ENCODE results near the gene KDM4B. TPM values are rescaled to one million over a fixed set of nuclear protein-coding genes. Genes with fewer than 3 reads are reported as not detected.

Gene KDM4B
- total and polyA plus RNA-seq, 12 donors: 12.4 to 35.8 (median 30.3) TPM

DNA sequence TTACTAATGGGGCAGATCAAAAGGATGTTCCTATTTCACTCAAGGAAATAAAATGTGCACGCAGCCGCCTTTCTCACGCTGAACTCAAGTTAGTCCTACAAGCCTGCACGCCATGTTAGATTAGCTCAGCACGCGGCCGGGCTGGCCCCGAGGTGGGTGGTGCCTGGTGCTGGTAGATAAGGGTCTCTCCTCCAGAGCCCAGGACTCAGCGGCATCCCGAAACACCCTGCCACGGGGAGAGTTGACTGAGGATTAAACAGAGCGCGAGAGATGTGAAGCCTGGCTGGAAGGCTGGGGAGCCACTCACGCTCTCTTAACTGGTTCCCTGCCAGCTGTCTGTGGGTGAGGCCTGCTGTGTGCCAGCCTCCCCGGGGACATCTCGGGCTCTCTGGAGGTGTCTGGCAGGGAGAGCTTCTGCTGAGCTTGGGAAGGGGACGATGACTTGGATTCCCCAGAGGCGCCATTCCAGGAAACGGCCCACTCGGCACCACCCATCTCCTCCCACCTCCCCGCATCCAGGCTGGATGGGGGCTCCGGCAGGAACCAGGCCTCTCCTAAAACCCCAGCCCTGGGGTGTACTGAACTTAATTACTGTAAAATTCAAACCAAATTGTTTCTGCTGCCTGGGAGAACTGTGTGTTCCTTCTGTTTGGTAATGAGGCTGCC, 122.2 kb downstream of the KDM4B start:
- WGBS, 2 donors: 15 to 28% methylated on average over 22 of the region's 22 CpGs
- H3K4me3 ChIP-seq: no peak overlapping the region

DNA sequence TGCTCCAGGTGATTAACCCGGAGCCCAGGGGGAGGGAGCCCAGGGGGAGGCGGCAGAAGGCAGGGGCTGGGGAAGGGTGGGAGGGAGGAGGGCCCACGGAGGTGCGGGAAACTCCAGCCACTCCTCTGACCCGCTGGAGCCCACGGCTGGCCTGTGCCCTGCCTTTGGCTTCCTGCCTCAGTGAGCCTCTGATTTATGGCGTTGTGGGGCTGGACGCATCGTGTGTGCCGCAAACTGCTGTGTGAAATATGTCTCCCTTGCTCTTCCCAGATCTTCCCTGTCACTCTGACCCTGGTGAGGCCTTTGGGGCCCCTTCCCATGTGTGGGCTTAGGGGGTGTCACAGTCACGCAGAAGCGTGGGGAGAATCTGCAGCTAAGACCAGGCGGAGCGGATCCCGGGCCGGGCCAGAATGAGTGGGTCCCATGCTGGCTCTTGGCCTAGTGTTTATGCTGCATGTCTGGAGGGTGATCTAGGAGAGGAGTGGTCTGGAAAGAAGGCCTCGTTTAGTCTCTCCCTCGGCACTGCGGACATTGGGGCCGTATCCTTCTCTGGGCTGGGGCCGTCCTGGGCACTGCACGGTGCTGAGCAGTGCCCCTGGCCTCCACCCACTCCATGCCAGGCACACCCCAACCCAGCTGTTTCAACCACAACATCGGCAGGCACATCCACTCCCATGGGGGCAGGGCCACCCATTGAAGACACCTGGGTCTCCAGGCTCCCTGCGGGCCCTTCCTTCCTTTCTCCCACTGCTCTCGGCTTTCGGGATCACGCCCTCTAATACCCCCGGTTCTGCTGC, 123.0 kb downstream of the KDM4B start:
- ATAC-seq (peak in 2 of 8 donors; percentile 2 to 16), DNase-seq (no peak)
- peaks cover 29 to 39% (median 35%) of the 10 kb centered on the region in 9 donors for H3K4me1 ChIP-seq
- 72 to 77% methylated on average over 28 of the region's 28 CpGs for WGBS, 2 donors
- TF ChIP-seq, protein P1, sequence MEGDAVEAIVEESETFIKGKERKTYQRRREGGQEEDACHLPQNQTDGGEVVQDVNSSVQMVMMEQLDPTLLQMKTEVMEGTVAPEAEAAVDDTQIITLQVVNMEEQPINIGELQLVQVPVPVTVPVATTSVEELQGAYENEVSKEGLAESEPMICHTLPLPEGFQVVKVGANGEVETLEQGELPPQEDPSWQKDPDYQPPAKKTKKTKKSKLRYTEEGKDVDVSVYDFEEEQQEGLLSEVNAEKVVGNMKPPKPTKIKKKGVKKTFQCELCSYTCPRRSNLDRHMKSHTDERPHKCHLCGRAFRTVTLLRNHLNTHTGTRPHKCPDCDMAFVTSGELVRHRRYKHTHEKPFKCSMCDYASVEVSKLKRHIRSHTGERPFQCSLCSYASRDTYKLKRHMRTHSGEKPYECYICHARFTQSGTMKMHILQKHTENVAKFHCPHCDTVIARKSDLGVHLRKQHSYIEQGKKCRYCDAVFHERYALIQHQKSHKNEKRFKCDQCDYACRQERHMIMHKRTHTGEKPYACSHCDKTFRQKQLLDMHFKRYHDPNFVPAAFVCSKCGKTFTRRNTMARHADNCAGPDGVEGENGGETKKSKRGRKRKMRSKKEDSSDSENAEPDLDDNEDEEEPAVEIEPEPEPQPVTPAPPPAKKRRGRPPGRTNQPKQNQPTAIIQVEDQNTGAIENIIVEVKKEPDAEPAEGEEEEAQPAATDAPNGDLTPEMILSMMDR (IDR thresholded peaks at IDR 0.05): no peak
- no peak overlapping the region for H3K4me3 ChIP-seq
- intact Hi-C loops (cut with DNase I): loop anchor here in 1 of 10 donors (5.0 kb wide), 1 partner anchor 35 kb away; no protein-coding TSS in a partner anchor
- H3K9me3 ChIP-seq: no peaks in the 10 kb centered on the region
- no peaks in the 10 kb centered on the region for H3K27me3 ChIP-seq
- H3K27ac ChIP-seq: peak overlapping the region in 8 of 10 donors; percentile 6 to 88 (median 66)
- H3K36me3 ChIP-seq: peaks cover 0 to 37% (median 6%) of the 10 kb centered on the region in 9 donors

More for the DNA sequence above, 122.2 kb downstream of the KDM4B start:
- TF ChIP-seq, protein P1 (IDR thresholded peaks at IDR 0.05): no peak
- peaks cover 29 to 39% (median 35%) of the 10 kb centered on the region in 9 donors for H3K4me1 ChIP-seq
- peak overlapping the region; percentile 6 to 85 (median 50) for H3K27ac ChIP-seq
- intact Hi-C loops (cut with DNase I): loop anchor here in 1 of 10 donors (5.0 kb wide), 1 partner anchor 36 kb away; no protein-coding TSS in a partner anchor
- H3K9me3 ChIP-seq: no peaks in the 10 kb centered on the region
- DNase-seq: peak; percentile 49 to 54
- H3K36me3 ChIP-seq: peaks cover 0 to 41% (median 14%) of the 10 kb centered on the region in 9 donors
- no peaks in the 10 kb centered on the region for H3K27me3 ChIP-seq
- peak; percentile 41 to 79 (median 54) for ATAC-seq

DNA sequence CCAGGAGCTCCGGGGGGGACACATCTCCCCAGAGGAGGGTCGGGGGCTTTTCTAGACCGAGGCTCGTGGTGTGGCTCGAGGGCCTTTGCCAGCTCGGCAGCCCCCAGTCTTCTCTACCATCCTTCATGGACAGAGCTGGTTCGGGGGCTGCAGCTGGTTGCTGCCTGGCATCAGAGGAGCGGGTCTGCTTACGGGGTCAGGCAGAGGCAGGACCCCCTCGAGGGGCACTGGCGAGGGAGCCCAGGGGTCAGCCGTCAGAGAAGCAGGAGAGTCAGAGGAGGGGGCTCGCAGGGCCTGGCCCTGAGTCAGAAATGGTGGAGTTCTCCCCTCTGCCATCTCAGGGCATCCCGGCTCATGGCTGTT, 123.5 kb downstream of the KDM4B start:
- Histone ChIP-seq H3K27me3 (no peaks in the 10 kb centered on the region), H3K9me3 (peaks cover 0 to 4% (median 0%) of the 10 kb centered on the region in 11 donors), H3K36me3 (peaks cover 0 to 37% (median 4%) of the 10 kb centered on the region in 9 donors), H3K4me3 (no peak overlapping the region), H3K4me1 (peaks cover 29 to 39% (median 35%) of the 10 kb centered on the region in 9 donors), H3K27ac (peak overlapping the region in 9 of 10 donors; percentile 61 to 88 (median 69))
- DNase-seq (no peak), ATAC-seq (peak in 1 of 8 donors; percentile 2)
- intact Hi-C loops (cut with DNase I): loop anchor here in 1 of 10 donors (5.0 kb wide), 1 partner anchor 35 kb away; no protein-coding TSS in a partner anchor
- 89 to 94% methylated on average over 14 of the region's 14 CpGs for WGBS, 2 donors
- TF ChIP-seq, protein P1 (IDR thresholded peaks at IDR 0.05): no peak

DNA sequence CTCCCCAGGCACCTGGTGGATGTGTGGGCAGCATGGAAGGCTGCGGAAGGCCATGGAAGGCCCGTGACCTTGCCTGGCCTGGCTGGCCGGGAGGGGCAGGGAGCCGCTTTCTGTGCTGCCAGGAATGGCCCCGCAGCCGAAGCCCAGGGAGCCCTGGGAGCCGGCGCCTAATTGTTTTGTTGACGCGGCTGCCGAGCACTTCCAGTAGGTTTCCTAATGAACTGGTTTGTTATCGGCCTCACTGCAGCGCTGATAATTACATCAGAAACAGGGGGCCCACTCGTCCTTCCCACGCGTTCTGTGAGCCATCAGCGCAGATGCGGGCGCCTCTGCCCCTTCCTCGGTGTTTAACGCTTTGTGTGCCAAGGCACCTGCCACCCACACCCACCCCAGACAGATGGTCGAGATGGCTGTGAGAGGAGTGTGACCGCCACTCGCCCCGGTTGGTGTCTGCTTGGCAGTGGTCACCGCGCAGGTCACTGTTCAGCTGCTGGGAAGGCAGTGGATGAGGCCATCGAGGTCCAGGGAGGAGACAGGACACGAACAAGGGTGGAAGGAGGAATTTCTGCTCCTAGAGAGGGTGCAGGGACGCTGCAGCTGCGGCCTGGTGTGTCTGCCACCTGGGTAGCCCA, 124.5 kb downstream of the KDM4B start:
- intact Hi-C loops (cut with DNase I): loop anchor here in 1 of 10 donors (5.0 kb wide), 1 partner anchor 34 kb away; no protein-coding TSS in a partner anchor
- ATAC-seq: peak; percentile 29 to 78 (median 73)
- TF ChIP-seq, protein P1 (IDR thresholded peaks at IDR 0.05): no peak

More for the DNA sequence above, 124.5 kb downstream of the KDM4B start:
- Histone ChIP-seq H3K4me3 (no peak overlapping the region), H3K4me1 (peaks cover 29 to 39% (median 35%) of the 10 kb centered on the region in 9 donors), H3K9me3 (peaks cover 0 to 13% (median 0%) of the 10 kb centered on the region in 11 donors), H3K27ac (peak overlapping the region; percentile 27 to 88 (median 68)), H3K27me3 (no peaks in the 10 kb centered on the region), H3K36me3 (peaks cover 0 to 37% (median 2%) of the 10 kb centered on the region in 9 donors)
- 37 to 52% methylated on average over 31 of the region's 31 CpGs for WGBS, 2 donors
- peak; percentile 53 to 62 for DNase-seq

All from heart right ventricle (tissue), 16 donors.